Measurements from ENCODE around the gene CNTNAP5.

Gene CNTNAP5

DNA sequence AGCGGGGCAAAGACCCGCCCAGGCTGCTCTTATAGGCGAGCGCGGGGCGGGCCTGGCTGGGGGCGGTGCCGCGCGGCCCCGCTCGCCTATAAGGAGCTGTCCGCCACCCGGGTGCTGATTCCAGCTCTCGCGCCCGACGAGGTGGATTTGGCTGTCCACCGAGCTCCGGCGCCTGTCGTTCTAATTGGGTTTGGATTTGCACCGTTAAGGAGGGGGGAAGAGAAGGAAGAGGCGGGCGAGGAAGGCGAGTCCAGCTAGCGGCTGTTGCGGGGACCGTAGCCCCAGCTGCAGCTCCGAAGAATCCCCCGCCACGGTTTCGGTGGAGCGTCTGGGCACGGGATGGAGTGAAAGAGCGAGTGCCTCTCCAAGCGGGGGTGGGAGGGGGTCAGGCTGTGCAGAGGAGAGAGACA is at the start of gene CNTNAP5:
CNTNAP5 (plus strand) TSS at position 117 of the 410 bp plus-strand sequence. CDS start 364 bp downstream, outside the sequence.
- H3K9me3 Mint-ChIP-seq, result no peaks in the 10 kb centered on the region
- peak; percentile 4 for DNase-seq (ENCODE audit: low spot score)
- no peak within 1 kb of the TSS for H3K27ac Mint-ChIP-seq
- no peaks in the 10 kb centered on the region for H3K4me1 Mint-ChIP-seq (ENCODE audit: low read depth)
- H3K27me3 Mint-ChIP-seq (ENCODE audit: low read depth), result peaks cover 12% of the 10 kb centered on the region
- H3K36me3 Mint-ChIP-seq (ENCODE audit: low read depth), result no peaks in the 10 kb centered on the region
- H3K4me3 Mint-ChIP-seq, result no peak within 1 kb of the TSS

DNA sequence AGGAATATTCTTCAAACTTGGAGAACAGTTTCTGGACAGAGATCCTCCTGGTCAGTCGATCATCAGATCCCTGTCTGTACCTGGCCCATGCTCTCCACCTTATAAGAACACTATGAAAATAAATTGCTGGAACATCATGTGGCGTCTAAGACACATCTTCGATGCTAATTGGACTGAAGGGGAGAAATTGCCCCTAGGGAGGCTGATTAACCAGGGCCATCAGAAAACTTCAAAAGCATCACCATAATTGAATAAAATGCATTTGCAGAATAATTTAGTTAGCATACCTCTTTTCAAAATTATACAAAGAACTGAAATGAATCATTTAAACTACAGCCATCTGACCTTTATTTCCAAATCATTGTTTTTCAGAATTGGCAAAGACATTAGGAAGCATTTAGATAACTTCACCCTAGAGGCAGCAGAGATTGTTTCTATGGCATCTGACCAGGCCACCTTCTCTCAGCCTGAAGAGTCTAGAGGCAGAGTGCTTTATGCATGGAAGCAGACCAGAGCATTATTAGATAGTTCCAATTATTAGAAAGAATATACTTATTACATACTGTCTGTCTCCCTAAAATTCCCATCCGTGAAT is 48.9 kb upstream of the CNTNAP5 start:
- Mint-ChIP-seq H3K36me3 (ENCODE audit: low read depth) (no peaks in the 10 kb centered on the region), H3K27ac (no peak overlapping the region), H3K27me3 (ENCODE audit: low read depth) (no peaks in the 10 kb centered on the region), H3K4me1 (ENCODE audit: low read depth) (no peaks in the 10 kb centered on the region), H3K4me3 (no peak overlapping the region), H3K9me3 (peaks cover 29% of the 10 kb centered on the region)
- no peak for DNase-seq (ENCODE audit: low spot score)

DNA sequence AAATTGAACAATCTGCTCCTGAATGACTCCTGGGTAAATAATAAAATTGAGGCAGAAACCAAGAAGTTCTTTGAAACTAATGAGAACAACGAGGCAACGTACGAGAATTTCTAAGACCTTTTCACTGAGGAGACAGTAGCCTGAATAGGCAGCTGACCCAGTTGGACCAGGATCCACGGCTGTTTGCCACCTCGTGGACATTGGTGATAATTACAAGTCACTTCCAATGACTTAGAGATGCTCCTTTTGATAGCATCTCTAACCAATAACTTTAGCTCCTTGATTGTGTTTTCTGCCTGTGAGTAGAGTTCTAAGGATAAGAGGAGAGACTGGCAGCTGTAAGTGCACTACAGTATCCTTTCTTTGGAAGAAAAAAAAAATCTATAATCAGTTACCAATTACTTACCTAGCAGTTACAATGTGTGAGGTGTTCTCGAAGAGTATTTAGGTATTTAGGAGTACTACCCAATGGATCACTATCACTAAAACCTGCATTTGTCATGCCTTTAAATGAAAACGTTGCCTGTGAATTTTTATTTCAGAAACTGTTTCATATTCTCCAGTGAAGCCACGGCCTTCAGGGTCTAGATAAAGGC is 31.3 kb upstream of the CNTNAP5 start:
- Mint-ChIP-seq H3K27ac (no peak overlapping the region), H3K9me3 (no peaks in the 10 kb centered on the region), H3K4me3 (no peak overlapping the region), H3K36me3 (ENCODE audit: low read depth) (no peaks in the 10 kb centered on the region), H3K4me1 (ENCODE audit: low read depth) (no peaks in the 10 kb centered on the region), H3K27me3 (ENCODE audit: low read depth) (no peaks in the 10 kb centered on the region)
- no peak for DNase-seq (ENCODE audit: low spot score)

DNA sequence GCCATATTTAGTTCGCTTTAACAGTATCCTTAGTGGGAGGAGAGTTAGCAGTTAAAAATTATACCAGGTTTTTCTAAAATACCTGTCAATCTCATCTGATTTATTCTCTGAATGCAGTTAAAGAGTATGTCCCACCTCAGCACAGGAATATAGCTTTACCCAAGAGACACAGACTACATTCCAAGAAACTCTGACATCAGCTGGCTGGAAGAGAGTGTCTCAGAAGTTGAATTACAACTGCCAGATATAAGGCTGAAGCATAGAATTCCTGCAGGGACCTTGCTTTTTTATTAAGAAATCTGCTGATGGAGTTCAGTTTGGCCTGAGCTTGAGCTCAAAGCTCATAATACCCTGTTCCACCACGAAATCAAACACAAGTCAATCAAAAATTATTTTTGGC is 25.4 kb upstream of the CNTNAP5 start:
- Mint-ChIP-seq H3K4me1 (ENCODE audit: low read depth) (no peaks in the 10 kb centered on the region), H3K27ac (no peak overlapping the region), H3K4me3 (no peak overlapping the region), H3K36me3 (ENCODE audit: low read depth) (no peaks in the 10 kb centered on the region), H3K27me3 (ENCODE audit: low read depth) (no peaks in the 10 kb centered on the region), H3K9me3 (no peaks in the 10 kb centered on the region)
- DNase-seq (ENCODE audit: low spot score), result no peak

DNA sequence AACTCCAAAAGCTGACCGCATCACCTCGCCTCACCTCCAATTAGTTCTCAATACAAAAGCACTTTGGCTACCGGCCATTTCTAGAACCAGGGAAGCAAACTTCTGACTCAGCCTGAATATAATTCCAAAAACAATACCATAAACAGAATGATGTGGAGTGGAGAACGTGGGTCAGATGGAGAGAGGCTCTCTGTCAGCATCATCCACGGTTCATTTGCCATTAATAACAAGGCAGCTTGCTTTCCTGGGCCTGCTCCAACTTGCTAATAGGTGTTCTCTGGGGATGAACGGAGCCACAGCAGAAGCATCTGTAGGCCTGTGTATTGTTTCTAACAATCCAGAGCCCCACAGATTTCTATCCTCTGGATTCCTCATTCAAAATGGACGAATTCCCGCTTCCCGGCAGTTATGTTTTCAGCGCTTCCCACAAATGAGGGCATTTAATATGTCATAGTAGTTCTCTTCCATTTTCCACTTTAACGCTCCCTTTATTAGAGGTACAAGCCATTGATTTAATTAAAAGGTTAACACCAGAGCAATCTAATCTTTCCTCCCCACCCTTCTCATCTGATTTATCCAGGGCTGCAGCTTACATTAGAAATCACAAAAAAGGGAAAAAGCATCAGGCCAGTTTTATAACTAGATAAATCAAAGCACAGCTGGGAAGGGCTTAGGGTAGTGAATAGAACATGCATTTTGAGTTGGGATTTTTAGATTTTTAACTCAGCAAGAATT is 23.2 kb upstream of the CNTNAP5 start:
- no peak for DNase-seq (ENCODE audit: low spot score)
- Mint-ChIP-seq H3K36me3 (ENCODE audit: low read depth) (no peaks in the 10 kb centered on the region), H3K4me1 (ENCODE audit: low read depth) (no peaks in the 10 kb centered on the region), H3K9me3 (peaks cover 4% of the 10 kb centered on the region), H3K27ac (no peak overlapping the region), H3K27me3 (ENCODE audit: low read depth) (no peaks in the 10 kb centered on the region), H3K4me3 (no peak overlapping the region)

DNA sequence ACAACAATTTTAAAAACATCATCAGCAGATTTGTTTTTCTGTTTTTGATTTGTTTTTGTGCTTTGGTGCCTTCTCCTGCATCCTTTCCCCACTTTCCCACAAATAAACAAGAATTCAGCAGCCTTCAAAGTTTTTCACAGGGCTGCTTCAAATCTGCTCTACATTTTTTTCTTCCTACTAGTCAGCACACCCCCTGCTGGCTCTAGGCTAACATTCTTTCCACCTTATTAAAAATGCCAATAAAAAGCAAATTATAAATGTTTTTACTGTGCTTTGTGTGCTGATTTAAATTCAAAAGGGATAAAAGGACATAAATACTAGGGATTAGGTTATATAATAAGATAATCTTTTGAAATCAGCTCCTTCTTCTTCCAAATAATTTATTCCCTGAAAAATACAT is 6.2 kb upstream of the CNTNAP5 start:
- Mint-ChIP-seq H3K27ac (no peak overlapping the region), H3K4me1 (ENCODE audit: low read depth) (no peaks in the 10 kb centered on the region), H3K9me3 (no peaks in the 10 kb centered on the region), H3K27me3 (ENCODE audit: low read depth) (no peaks in the 10 kb centered on the region), H3K36me3 (ENCODE audit: low read depth) (no peaks in the 10 kb centered on the region), H3K4me3 (no peak overlapping the region)
- no peak for DNase-seq (ENCODE audit: low spot score)

DNA sequence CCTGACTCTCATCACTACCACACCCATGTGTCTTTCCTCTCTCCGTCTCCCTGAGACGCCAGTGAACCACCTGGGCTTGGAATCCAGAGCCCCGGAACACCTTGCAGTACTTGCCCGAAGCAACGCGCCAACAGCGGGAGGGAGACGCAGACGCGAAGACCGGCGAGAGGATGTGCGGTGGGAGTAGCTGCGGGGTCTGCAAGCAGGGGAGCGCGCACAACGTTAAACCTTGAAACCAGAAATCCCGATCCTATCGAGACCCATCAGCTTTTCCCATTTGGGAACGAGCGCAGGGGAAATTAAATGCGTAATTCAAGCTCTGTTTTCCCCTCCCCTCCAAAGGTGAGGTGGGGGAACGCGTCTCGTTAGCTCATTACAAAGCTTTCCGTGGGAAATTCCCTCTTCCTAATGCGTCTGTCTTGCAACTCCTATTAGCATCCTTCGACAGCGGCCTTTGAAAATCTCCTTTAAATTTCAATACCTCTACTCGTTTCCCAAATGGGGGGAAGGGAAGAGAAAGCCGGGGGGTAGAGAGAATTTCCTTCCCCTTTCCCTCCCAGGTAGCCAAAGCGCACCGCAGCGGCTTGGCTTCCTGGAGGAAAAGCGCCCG is 421 bp upstream of the CNTNAP5 start:
- Mint-ChIP-seq H3K4me1 (ENCODE audit: low read depth) (no peaks in the 10 kb centered on the region), H3K36me3 (ENCODE audit: low read depth) (no peaks in the 10 kb centered on the region)
- DNase-seq (ENCODE audit: low spot score), result no peak

DNA sequence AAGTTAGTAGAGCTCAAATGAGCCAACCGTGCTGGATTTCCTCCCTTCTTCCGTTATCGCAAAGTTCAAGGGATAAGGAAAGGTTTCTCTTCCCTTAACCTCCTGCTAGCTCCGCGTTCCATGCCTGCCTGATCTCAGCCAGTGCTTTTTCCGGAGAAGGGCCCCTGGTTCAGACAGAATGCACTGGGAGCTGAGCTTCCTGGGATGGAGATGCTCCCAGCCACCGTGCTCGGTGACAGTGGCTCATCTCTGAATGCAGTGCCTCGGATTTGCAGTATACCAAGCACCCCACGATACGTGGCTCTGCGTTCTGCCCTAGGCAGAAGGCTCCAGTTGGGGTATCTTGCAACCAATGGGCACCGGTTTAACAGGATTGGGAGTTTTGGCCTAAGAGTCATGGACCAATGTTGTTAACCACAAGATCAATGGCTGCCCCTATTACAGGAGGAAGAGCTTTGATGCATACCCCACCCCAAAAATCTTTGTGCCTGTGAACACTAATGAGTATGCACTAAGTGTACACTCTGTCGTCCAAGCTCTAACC is 876 bp downstream of the CNTNAP5 start:
- Mint-ChIP-seq H3K4me3 (no peak overlapping the region), H3K36me3 (ENCODE audit: low read depth) (no peaks in the 10 kb centered on the region), H3K27ac (no peak overlapping the region), H3K27me3 (ENCODE audit: low read depth) (peaks cover 12% of the 10 kb centered on the region), H3K4me1 (ENCODE audit: low read depth) (no peaks in the 10 kb centered on the region), H3K9me3 (no peaks in the 10 kb centered on the region)
- no peak for DNase-seq (ENCODE audit: low spot score)

More for the DNA sequence above, 421 bp upstream of the CNTNAP5 start:
- no peak overlapping the region for H3K4me3 Mint-ChIP-seq
- no peak overlapping the region for H3K27ac Mint-ChIP-seq
- peaks cover 12% of the 10 kb centered on the region for H3K27me3 Mint-ChIP-seq (ENCODE audit: low read depth)
- H3K9me3 Mint-ChIP-seq, result no peaks in the 10 kb centered on the region

DNA sequence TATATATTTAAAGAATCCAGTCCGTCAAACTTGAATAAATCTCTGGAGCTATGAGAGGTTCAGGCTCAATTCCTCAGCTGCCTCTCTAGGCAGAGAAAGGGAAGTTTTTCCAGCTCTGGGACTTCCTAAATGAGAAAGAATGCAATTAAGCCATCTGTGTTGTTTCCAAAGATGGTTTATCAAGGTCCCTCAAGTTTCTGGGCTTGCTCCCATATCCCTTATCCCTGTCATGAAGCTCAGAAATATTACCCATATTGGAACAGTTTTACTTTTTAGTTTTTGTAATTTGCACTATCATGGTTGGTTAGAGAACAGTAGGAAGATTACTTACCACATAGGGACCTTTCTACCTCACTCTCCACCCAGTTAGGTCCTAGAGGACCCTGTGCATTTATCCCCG is 1.4 kb downstream of the CNTNAP5 start:
- Mint-ChIP-seq H3K27ac (no peak overlapping the region), H3K36me3 (ENCODE audit: low read depth) (no peaks in the 10 kb centered on the region), H3K9me3 (no peaks in the 10 kb centered on the region), H3K4me3 (no peak overlapping the region), H3K4me1 (ENCODE audit: low read depth) (no peaks in the 10 kb centered on the region), H3K27me3 (ENCODE audit: low read depth) (peaks cover 12% of the 10 kb centered on the region)
- no peak for DNase-seq (ENCODE audit: low spot score)

DNA sequence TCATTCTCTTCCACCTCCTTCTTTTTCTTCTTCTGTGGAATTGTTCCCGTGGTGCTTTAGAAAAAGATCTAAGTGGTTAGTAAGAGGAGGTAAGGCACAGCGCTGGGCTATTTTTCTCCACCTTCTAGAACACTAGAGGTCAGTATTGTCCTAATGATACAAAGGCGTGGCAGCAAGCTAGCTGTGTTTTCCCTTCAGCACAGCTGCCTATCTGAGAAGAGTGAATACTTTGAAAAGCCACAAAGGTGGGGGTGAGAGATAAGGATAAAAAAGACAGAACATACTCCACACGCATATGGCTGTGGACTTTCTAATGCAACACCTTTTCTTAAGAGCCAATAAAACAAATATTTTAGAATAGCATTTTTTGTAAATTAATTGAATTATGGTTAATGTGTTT is 2.1 kb downstream of the CNTNAP5 start:
- Mint-ChIP-seq H3K27me3 (ENCODE audit: low read depth) (peaks cover 12% of the 10 kb centered on the region), H3K9me3 (no peaks in the 10 kb centered on the region), H3K27ac (no peak overlapping the region), H3K4me1 (ENCODE audit: low read depth) (no peaks in the 10 kb centered on the region), H3K4me3 (no peak overlapping the region), H3K36me3 (ENCODE audit: low read depth) (no peaks in the 10 kb centered on the region)
- DNase-seq (ENCODE audit: low spot score), result no peak

DNA sequence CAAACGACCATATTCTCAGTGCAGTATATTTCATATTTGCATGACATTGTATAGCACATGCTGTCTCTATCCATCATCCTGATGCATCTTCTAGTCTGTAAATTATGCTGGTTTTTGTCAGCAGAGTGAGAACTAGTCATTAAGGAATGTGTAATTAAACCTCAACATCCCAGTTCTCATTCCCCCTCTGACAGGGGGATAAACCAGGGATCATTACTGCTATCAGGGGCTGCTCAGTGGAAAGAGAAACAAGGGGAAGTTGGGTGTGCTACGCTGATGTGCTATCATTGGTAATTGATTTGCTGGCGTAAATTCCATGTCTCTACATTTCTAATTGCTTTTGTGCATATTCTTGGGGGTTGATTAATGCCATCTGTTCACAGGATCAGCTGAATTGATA is 7.7 kb downstream of the CNTNAP5 start:
- Mint-ChIP-seq H3K36me3 (ENCODE audit: low read depth) (no peaks in the 10 kb centered on the region), H3K27ac (no peak overlapping the region), H3K4me1 (ENCODE audit: low read depth) (no peaks in the 10 kb centered on the region), H3K27me3 (ENCODE audit: low read depth) (no peaks in the 10 kb centered on the region), H3K9me3 (no peaks in the 10 kb centered on the region), H3K4me3 (no peak overlapping the region)
- no peak for DNase-seq (ENCODE audit: low spot score)

DNA sequence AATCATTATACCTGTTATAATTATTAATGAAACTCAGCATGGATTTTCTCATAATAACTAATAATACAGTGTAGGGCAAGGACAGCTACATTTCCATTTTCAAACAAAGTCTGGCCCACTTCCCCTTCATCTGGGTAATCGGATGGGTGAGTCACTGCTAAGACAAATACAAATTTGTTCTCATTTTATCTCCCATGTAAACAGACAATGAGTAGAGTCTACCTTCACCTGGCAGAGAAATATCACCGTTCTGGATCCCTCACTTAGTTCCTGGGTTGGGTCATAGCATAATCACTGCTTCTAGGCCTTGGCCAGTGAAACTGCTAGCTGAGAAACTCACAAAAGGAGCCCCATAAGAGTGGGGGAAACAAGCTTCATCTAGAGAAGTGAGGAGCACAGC is 9.2 kb downstream of the CNTNAP5 start:
- no peaks in the 10 kb centered on the region for H3K9me3 Mint-ChIP-seq

DNA sequence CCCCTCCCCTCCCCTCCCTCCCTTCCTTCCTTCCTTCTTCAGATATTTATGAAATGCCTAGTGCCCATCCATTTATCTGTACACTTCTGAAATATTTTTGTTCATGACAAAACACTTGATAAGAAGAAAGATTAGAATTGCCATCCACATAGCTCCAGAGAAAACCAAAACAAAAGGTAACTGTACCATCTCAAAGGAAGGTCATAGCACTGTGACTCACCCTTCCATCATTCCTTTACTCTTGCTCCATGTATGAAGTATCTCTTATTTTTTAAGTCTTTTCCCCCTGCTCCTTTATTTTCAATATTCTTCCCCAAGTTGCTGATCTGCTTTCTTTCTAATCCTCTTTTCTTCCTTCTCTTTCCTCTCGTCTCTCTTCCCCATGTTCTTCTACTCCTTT is 9.9 kb downstream of the CNTNAP5 start:
- H3K36me3 Mint-ChIP-seq (ENCODE audit: low read depth), result no peaks in the 10 kb centered on the region
- no peak for DNase-seq (ENCODE audit: low spot score)
- no peaks in the 10 kb centered on the region for H3K9me3 Mint-ChIP-seq
- H3K4me3 Mint-ChIP-seq, result no peak overlapping the region
- no peaks in the 10 kb centered on the region for H3K4me1 Mint-ChIP-seq (ENCODE audit: low read depth)
- H3K27me3 Mint-ChIP-seq (ENCODE audit: low read depth), result no peaks in the 10 kb centered on the region
- H3K27ac Mint-ChIP-seq, result no peak overlapping the region

More for the DNA sequence above, 9.2 kb downstream of the CNTNAP5 start:
- Mint-ChIP-seq H3K27me3 (ENCODE audit: low read depth) (no peaks in the 10 kb centered on the region), H3K36me3 (ENCODE audit: low read depth) (no peaks in the 10 kb centered on the region), H3K4me3 (no peak overlapping the region), H3K4me1 (ENCODE audit: low read depth) (no peaks in the 10 kb centered on the region), H3K27ac (no peak overlapping the region)
- DNase-seq (ENCODE audit: low spot score), result no peak

DNA sequence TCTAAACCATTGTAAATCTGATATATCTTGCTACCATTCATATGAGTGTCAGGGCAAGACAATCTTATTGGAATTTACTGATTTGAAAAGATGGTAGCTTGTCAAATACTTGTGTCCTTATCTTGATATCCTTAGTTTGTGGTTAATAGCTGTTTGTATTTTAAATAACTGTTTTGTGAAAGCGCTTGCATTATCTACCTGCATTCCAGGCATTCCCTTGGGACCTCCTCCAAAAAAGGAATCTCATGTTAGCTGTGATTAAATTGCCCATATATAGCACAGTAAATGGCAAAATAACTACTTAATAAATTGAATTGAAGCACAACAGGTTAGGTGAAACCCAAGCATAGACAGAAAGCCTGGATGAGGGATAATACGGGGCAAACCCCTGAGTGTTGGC is 13.9 kb downstream of the CNTNAP5 start:
- Mint-ChIP-seq H3K27me3 (ENCODE audit: low read depth) (no peaks in the 10 kb centered on the region), H3K4me3 (no peak overlapping the region), H3K36me3 (ENCODE audit: low read depth) (no peaks in the 10 kb centered on the region), H3K9me3 (peaks cover 6% of the 10 kb centered on the region), H3K27ac (no peak overlapping the region), H3K4me1 (ENCODE audit: low read depth) (no peaks in the 10 kb centered on the region)
- DNase-seq (ENCODE audit: low spot score), result no peak
